GM13976 (cell line): ENCODE data around the gene MGAT5.

Experiments used
- DNase-seq: peaks from one replicate; pipeline ENCODE4 v3.0.0; 2012; ENCODE audit warnings: low spot score
- CTCF ChIP-seq: IDR thresholded peaks from 2 replicates; pipeline ENCODE4 v1.5.1; 2012; ENCODE audit warnings: borderline replicate concordance, mild to moderate bottlenecking; ENCODE audit not compliant: insufficient read depth; ENCODE audit errors: extremely low read depth, missing control alignments, control extremely low read depth
- in situ Hi-C: fragments of 300-500 bp; cut with MboI; formaldehyde crosslinking; loops from one replicate; pipeline ENCODE4 v1.12.0; 2022; ENCODE audit warnings: low sequenced_read_pairs, mixed read lengths, inconsistent platforms; ENCODE audit not compliant: unreplicated experiment

The MGAT5 gene

GRCh38 chr2:134259994-134260393, 6.1 kb downstream of the MGAT5 start:
- in situ Hi-C loops, result no loop called here
- TF ChIP-seq CTCF, result no peak
- DNase-seq, result no peak

- DNase-seq, result no peak
- in situ Hi-C loops, result no loop called here
- no peak for TF ChIP-seq CTCF
Measured at GRCh38 chr2:134260713-134261112, 6.8 kb downstream of the MGAT5 start.

GRCh38 chr2:134261398-134262131, 7.7 kb downstream of the MGAT5 start:
- in situ Hi-C loops, result no loop called here
- TF ChIP-seq CTCF, result no peak
- DNase-seq, result no peak

- in situ Hi-C loops, result no loop called here
- no peak for DNase-seq
- TF ChIP-seq CTCF, result no peak
Measured at GRCh38 chr2:134262684-134263083, 8.8 kb downstream of the MGAT5 start.

GRCh38 chr2:134268265-134268664, 14.4 kb downstream of the MGAT5 start:
- DNase-seq, result no peak
- TF ChIP-seq CTCF, result no peak
- in situ Hi-C loops, result no loop called here

- in situ Hi-C loops, result no loop called here
- TF ChIP-seq CTCF, result no peak
Measured at GRCh38 chr2:134269230-134269629, 15.4 kb downstream of the MGAT5 start.

More at GRCh38 chr2:134269230-134269629, 15.4 kb downstream of the MGAT5 start:
- no peak for DNase-seq
